Cardiac ventricle fibroblast (primary cell): ENCODE data around the gene DNAJA2. TPM values are rescaled to one million over a fixed set of nuclear protein-coding genes. Genes with fewer than 3 reads are reported as not detected.

Experiments used
- total RNA-seq: library from RNA; depleted of rRNA; stranded (reverse); fragments of >200 nt; gene quantifications from 2 replicates; pipeline ENCODE4 v1.2.3, GENCODE V29; 2015

The DNAJA2 gene
- 36.5 and 37.3 TPM in 2 replicates for total RNA-seq

DNA sequence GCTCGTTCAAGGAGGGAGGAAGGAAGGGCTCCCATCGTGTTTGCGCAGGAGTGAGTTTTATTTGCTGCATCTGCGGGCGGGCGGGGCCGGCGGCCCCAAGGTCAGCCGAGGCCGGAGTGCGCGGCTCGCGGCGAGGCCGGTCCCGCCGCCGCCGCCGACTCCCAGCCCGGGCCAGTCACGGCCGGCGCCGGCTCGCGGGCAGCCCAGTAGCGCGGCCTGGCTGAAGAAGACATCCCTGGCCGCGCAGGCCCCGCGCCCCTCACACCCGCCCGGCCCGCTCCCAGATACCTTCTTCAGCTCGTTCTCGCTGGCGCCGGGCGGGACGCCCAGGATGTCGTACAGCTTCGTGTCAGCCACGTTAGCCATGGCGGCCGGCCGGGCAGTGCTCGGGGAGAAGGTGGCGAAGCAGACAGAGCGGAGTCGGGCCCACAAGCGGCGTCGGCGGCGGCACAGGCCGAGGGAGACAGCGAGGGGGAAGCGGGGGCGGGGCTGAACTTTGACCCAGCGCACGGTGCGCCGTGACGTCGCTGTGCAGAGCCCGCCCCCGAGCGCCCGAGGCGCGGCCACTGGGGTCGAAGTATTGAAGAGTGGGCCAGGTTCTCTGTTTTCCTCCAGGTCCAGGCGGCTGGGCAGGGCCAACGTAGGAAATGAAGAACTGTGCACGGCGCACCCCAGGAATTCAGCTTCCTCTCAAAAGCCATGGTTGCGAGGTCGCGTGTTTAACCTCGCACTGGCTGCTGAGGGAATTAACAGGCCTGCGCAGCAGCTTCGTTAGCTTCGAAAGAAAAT is at the start of gene DNAJA2:
Gene DNAJA2 (minus strand): TSS at position 468 of the 789 bp plus-strand sequence. CDS start 102 bp downstream, at position 366.

Other genes with a start within 250 kb of the DNAJA2 start
- not detected in 2 replicates for gene MYLK3, start 225.3 kb downstream of the DNAJA2 start, total RNA-seq
- gene C16orf87, start 142.5 kb downstream of the DNAJA2 start, total RNA-seq = 2.4 and 5.4 TPM in 2 replicates
- 12.5 and 17.2 TPM in 2 replicates for gene GPT2, start 89.3 kb downstream of the DNAJA2 start, total RNA-seq
- 9.7 and 17.5 TPM in 2 replicates for gene NETO2, start 170.3 kb upstream of the DNAJA2 start, total RNA-seq